Stimulated activated CD8-positive, alpha-beta memory T cell treated with anti-CD3 and anti-CD28 coated beads, Interleukin-2, amount 100 ng/mL, for 48 hours (primary cell): ENCODE measurements around the gene CST11.

Experiments used
- DNase-seq, 2 donors: peaks; one replicate each; pipeline ENCODE4 v3.0.0-alpha.2; 2020; ENCODE audit warnings: low read depth in 2 of 2

CST11 gene

GRCh38 chr20:23453549-23454543, 1.2 kb upstream of the CST11 start:
- no peak for DNase-seq

- no peak for DNase-seq
Observed at GRCh38 chr20:23451956-23452487, 654 bp downstream of the CST11 start.

GRCh38 chr20:23450877-23451276, 1.8 kb downstream of the CST11 start:
- no peak for DNase-seq

GRCh38 chr20:23449421-23449820, 3.3 kb downstream of the CST11 start:
- DNase-seq, result no peak

- no peak for DNase-seq
Observed at GRCh38 chr20:23448167-23448566, 4.5 kb downstream of the CST11 start.

GRCh38 chr20:23446505-23446904, 6.2 kb downstream of the CST11 start:
- peak; percentile 12 to 19 for DNase-seq

- no peak for DNase-seq
Observed at GRCh38 chr20:23445596-23446217, 7.0 kb downstream of the CST11 start.

- DNase-seq, result no peak
Observed at GRCh38 chr20:23444859-23445258, 7.8 kb downstream of the CST11 start.

GRCh38 chr20:23442436-23442835, 10.2 kb downstream of the CST11 start:
- no peak for DNase-seq

- DNase-seq, result peak; percentile 20 to 40
Observed at GRCh38 chr20:23441850-23442313, 10.8 kb downstream of the CST11 start.

GRCh38 chr20:23440004-23440403, 12.7 kb downstream of the CST11 start:
- DNase-seq, result no peak

- no peak for DNase-seq
Observed at GRCh38 chr20:23438661-23439060, 14.0 kb downstream of the CST11 start.

GRCh38 chr20:23437126-23437899, 15.4 kb downstream of the CST11 start:
- no peak for DNase-seq

GRCh38 chr20:23436681-23437080, 16.0 kb downstream of the CST11 start:
- no peak for DNase-seq

GRCh38 chr20:23435626-23436539, 16.8 kb downstream of the CST11 start:
- no peak for DNase-seq

GRCh38 chr20:23434521-23435313, 18.0 kb downstream of the CST11 start:
- no peak for DNase-seq

GRCh38 chr20:23433628-23434027, 19.0 kb downstream of the CST11 start:
- DNase-seq, result no peak

GRCh38 chr20:23425129-23425528, 27.5 kb downstream of the CST11 start:
- DNase-seq, result no peak

GRCh38 chr20:23420943-23421931, 31.4 kb downstream of the CST11 start, which contains the start of gene NAPB:
Gene NAPB, minus strand, starts transcription at chr20:23421488. Its CDS starts 86 bp downstream, at chr20:23421402.
- DNase-seq, result peak; percentile 90 to 91
